Breast epithelium (tissue), 4 donors: ENCODE measurements around the gene IP6K3. TPM values are rescaled to one million over a fixed set of nuclear protein-coding genes. Genes with fewer than 3 reads are reported as not detected.

Experiments
- DNase-seq, 2 donors: peaks; one replicate each; pipeline ENCODE4 v3.0.0-alpha.2; 2019; ENCODE audit warnings: low spot score in 2 of 2
- H3K27ac ChIP-seq, 2 donors: fragments of 200-600 bp; sonication (generic) in 1 of 2; one replicate each; pipeline ENCODE4 v1.5.1; 2016 to 2019; ENCODE audit warnings: mild to moderate bottlenecking in 1 of 2
- H3K27me3 ChIP-seq, 2 donors: fragments of 200-600 bp; sonication (generic) in 1 of 2; one replicate each; pipeline versions ENCODE4 v1.5.1 to v1.6.0; 2017 to 2019; ENCODE audit warnings: control low read depth in 1 of 2, mild to moderate bottlenecking in 1 of 2
- H3K36me3 ChIP-seq: fragments of 200-600 bp; one replicate; pipeline ENCODE4 v1.5.1; 2019
- H3K4me1 ChIP-seq, 2 donors: fragments of 200-600 bp; sonication (generic); one replicate each; pipeline ENCODE4 v1.5.1; 2016 to 2019; ENCODE audit warnings: control low read depth in 1 of 2
- H3K4me3 ChIP-seq, 3 donors: fragments of 200-600 bp; sonication (generic); 1 replicate in 2 of 3; 2 replicates in 1 of 3; pipeline ENCODE4 v1.5.1; 2016 to 2019; ENCODE audit warnings: mild to moderate bottlenecking in 3 of 3, moderate library complexity in 2 of 3
- H3K9me3 ChIP-seq, 2 donors: fragments of 200-600 bp; sonication (generic) in 1 of 2; one replicate each; pipeline ENCODE4 v1.5.1; 2016 to 2019; ENCODE audit warnings: control low read depth in 1 of 2
- POLR2A ChIP-seq: fragments of 450-650 bp; IDR thresholded peaks from one replicate; pipeline ENCODE4 v1.6.1; 2016; ENCODE audit warnings: antibody characterized with exemption, mild to moderate bottlenecking, moderate library complexity
- POLR2AphosphoS5 ChIP-seq, 3 donors: sonication (generic); formaldehyde crosslinking; IDR thresholded peaks; one replicate each; pipeline ENCODE4 v1.6.1; 2017; ENCODE audit warnings: antibody characterized with exemption in 3 of 3
- intact Hi-C: fragments of 100-400 bp; cut with DNase I; formaldehyde crosslinking; loops from one replicate; pipeline ENCODE4 v1.15.1; 2023; ENCODE audit warnings: low total_unique reads
- total RNA-seq, 3 donors: library from RNA; depleted of rRNA; stranded (reverse); fragments of >200 nt; gene quantifications; one replicate each; pipeline ENCODE4 v1.1.0, GENCODE V29; 2016
- TF ChIP-seq, protein P1 (sequence below), 3 donors: fragments of 450-650 bp; IDR thresholded peaks; one replicate each; pipeline ENCODE4 v1.5.1; 2016 to 2017; ENCODE audit warnings: antibody characterized with exemption in 3 of 3, mild to moderate bottlenecking in 3 of 3, moderate library complexity in 3 of 3

The IP6K3 gene
- total RNA-seq, 3 donors from 2014 or later = 0.15 to 4.2 (median 0.66) TPM

DNA sequence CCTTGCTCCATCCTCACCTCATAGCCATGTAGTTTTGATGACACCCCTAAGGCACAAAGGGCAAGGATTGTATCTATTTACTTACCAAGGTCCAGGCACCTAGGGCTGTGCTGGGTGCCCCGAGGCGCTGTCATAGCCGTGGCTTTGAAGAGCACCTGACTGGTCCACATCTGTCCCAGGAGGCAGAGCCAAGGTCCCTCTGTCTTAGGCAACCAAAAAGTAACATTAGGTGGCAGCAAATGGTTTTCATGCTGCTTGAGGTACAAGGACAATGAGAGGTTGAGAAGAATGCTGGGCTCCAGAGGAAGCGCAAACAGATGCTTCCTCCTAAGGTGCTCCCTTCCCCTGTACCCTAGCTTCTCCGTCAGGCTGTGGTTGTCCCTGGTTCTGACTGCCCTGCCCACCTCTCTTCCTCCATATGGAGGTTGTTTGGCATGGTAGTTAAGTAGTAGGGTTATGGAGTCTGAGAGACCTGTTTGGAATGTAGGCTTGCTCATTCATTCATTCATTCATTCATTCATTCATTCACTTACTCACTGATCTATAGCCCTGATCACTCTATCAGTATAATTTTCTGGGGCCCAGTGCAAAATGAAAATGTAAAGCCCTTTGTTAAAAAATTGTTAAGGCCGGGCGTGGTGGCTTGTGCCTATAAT is 32.2 kb downstream of the IP6K3 start:
- H3K4me3 ChIP-seq = no peak overlapping the region
- TF ChIP-seq POLR2AphosphoS5 (IDR thresholded peaks at IDR 0.05) = no peak
- intact Hi-C loops = no loop called here
- no peak for DNase-seq
- H3K27me3 ChIP-seq = no peaks in the 10 kb centered on the region
- no peaks in the 10 kb centered on the region for H3K9me3 ChIP-seq
- H3K27ac ChIP-seq = peak overlapping the region in 1 of 2 donors; percentile 0
- H3K4me1 ChIP-seq = peaks cover 0 to 7% of the 10 kb centered on the region in 2 donors
- no peaks in the 10 kb centered on the region for H3K36me3 ChIP-seq

DNA sequence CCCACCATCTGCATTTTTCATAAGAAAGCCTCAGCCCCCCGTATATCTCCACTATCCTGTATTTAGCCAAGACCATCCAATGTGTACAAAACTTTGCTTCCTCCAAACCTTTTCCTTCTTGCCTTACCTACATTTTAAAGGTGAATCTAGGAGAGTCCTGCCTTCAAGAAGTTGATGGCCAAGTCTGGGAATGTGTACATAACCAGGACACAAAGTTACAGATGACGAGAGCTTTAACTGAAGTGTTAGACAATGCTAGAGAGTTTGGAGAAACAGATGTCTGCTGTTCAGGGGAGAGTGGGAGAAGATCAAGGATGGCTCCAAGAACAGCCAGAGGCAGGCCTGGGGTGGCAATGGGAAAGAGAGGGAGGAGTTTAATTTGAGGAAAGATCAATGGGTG is 32.9 kb downstream of the IP6K3 start:
- Histone ChIP-seq H3K27me3 (no peaks in the 10 kb centered on the region), H3K27ac (peak overlapping the region in 1 of 2 donors; percentile 0), H3K4me1 (peaks cover 0 to 7% of the 10 kb centered on the region in 2 donors), H3K9me3 (no peaks in the 10 kb centered on the region), H3K36me3 (no peaks in the 10 kb centered on the region), H3K4me3 (no peak overlapping the region)
- TF ChIP-seq POLR2AphosphoS5 (IDR thresholded peaks at IDR 0.05) (no peak), POLR2A (no peak)
- TF ChIP-seq, protein P1, sequence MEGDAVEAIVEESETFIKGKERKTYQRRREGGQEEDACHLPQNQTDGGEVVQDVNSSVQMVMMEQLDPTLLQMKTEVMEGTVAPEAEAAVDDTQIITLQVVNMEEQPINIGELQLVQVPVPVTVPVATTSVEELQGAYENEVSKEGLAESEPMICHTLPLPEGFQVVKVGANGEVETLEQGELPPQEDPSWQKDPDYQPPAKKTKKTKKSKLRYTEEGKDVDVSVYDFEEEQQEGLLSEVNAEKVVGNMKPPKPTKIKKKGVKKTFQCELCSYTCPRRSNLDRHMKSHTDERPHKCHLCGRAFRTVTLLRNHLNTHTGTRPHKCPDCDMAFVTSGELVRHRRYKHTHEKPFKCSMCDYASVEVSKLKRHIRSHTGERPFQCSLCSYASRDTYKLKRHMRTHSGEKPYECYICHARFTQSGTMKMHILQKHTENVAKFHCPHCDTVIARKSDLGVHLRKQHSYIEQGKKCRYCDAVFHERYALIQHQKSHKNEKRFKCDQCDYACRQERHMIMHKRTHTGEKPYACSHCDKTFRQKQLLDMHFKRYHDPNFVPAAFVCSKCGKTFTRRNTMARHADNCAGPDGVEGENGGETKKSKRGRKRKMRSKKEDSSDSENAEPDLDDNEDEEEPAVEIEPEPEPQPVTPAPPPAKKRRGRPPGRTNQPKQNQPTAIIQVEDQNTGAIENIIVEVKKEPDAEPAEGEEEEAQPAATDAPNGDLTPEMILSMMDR (IDR thresholded peaks at IDR 0.05) = no peak
- DNase-seq = no peak
- intact Hi-C loops = no loop called here

DNA sequence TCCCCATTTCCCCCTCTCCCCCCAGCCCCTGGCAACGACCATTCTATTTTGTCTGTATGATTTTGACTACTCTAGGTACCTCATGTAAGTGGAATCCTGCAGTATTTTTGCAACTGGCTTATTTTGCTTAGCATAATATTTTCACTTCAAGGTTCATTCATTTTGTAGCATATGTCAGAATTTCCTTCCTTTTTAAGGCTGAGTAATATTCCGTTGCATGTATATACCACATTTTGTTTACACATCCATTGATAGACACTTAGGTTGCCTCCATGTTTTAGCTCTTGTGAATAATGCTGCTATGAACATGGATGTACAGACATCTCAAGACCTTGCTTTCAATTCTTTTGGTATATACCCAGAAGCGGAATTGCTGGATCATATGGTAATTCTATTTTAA is 33.8 kb downstream of the IP6K3 start:
- H3K27me3 ChIP-seq = no peaks in the 10 kb centered on the region
- TF ChIP-seq, protein P1 (IDR thresholded peaks at IDR 0.05) = no peak
- TF ChIP-seq POLR2A (no peak), POLR2AphosphoS5 (IDR thresholded peaks at IDR 0.05) (no peak)
- H3K27ac ChIP-seq = no peak overlapping the region
- intact Hi-C loops = no loop called here
- DNase-seq = no peak
- no peaks in the 10 kb centered on the region for H3K9me3 ChIP-seq
- H3K36me3 ChIP-seq = no peaks in the 10 kb centered on the region
- peaks cover 0 to 7% of the 10 kb centered on the region in 2 donors for H3K4me1 ChIP-seq
- no peak overlapping the region for H3K4me3 ChIP-seq

DNA sequence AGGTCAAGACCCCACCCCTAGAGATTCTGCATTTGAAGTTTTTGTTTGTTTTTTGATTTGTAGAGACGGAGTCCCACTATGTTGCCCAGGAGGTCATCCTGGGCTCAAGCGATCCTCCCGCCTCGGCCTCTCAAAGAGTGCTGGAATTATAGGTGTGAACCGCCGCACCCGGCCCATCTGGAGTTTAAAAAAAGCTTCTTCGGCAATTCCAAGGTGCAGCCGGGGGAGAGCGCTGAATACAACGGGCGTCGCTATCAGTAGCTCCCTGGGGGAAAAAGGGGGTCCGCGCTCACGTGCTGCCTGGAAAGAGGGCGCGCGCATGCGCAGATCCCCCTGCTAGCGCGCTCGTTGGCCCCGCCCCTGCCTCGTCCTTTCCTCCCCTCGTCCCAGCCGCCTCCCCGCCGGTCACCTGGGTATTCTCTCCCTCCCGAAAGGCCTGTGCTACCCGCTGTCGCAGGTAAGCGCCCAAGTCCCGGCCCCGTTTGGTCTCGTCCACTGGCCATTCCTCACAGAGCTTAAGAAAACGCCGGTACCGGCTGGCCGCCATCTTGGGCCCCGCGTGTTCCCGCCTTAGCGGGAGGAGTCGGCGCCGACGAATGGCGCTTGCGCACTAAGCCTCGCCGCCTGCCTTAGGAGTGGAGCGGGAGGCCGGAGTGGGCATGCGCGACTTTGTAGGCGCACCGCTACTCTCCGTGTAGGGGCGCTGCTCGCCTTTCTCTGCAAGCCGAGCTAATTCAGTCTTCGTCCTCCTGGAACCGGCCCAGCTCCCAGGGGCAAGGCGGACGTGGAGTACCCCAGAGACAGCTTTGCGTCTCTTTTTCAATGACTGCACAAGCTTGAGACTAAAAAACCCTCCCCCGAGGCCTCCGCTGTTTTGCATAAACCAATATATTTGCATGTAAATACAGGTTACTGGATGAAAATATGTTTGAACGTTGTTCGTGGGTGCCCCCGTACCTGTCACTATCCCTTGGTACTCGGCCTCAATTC is 35.3 kb downstream of the IP6K3 start, which contains the start of gene UQCC2:
UQCC2 (minus strand) TSS at position 561 of the 990 bp plus-strand sequence; CDS start at position 547, 14 bp downstream.
- Histone ChIP-seq H3K4me3 (peak within 1 kb of the TSS; percentile 65 to 86 (median 83)), H3K9me3 (no peaks in the 10 kb centered on the region), H3K27ac (peak within 1 kb of the TSS; percentile 82 to 92), H3K36me3 (no peaks in the 10 kb centered on the region), H3K4me1 (peaks cover 0 to 7% of the 10 kb centered on the region in 2 donors), H3K27me3 (no peaks in the 10 kb centered on the region)
- TF ChIP-seq POLR2A (peak; percentile 60), POLR2AphosphoS5 (IDR thresholded peaks at IDR 0.05) (peak; percentile 70 to 82 (median 76))
- TF ChIP-seq, protein P1 (IDR thresholded peaks at IDR 0.05) = peak in 1 of 3 donors; percentile 69
- intact Hi-C loops = no loop called here
- DNase-seq = peak; percentile 94 to 96

DNA sequence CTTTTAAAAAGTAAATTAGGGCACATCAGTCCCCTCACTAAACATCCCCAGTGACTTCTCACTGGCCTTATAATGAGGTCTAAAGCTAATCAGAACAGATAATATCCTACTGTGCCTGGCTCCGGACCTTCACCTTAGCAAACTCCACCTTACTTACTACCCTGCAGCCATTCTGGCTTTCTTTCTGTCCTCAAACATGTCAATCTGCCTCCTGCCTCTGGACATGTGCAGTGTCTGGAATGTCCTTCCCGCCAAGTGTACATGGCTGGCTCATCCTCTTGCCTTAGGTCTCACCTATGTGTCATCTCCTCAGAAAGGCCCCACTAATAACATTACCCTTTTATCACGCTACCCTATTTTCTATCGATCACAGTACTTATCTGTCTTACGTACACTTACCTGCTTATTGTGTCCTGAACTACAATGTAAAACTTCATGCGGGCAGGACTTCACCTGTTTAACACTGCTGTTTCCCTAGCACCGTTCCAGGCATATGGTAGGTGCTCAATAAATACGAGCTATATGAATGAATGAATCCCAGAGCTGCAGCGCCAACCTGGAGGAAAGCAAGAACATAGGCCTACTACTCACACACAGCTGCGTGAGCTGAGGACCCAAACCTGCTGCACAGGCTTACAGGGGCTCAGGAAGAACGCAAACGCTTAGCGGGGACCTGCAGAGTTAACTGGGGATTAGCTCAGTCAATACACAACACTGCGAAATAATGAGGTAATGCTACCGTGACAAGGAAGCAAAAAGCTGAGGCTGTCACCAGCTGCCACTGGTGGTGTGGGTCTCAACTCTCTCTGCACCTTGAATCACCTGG is 36.2 kb downstream of the IP6K3 start:
- peak overlapping the region; percentile 65 to 86 (median 83) for H3K4me3 ChIP-seq
- no peak for TF ChIP-seq POLR2A
- no peaks in the 10 kb centered on the region for H3K36me3 ChIP-seq

More for the DNA sequence above, 36.2 kb downstream of the IP6K3 start:
- H3K27me3 ChIP-seq = no peaks in the 10 kb centered on the region
- intact Hi-C loops = no loop called here
- H3K4me1 ChIP-seq = peaks cover 0 to 7% of the 10 kb centered on the region in 2 donors
- no peaks in the 10 kb centered on the region for H3K9me3 ChIP-seq
- H3K27ac ChIP-seq = peak overlapping the region in 1 of 2 donors; percentile 82
- DNase-seq = no peak
